GM12878 (cell line): Measurements from ENCODE around the gene HCN1. TPM values are rescaled to one million over a fixed set of nuclear protein-coding genes. Genes with fewer than 3 reads are reported as not detected.

Experiments
- ATAC-seq: fragments of 200-7000 bp; cut with Tn5 transposase; 3 replicates; pipeline ENCODE4 v1.9.1; 2020; ENCODE audit warnings: mild to moderate bottlenecking, moderate library complexity
- BruUV-seq: library from RNA; stranded (reverse); fragments of 400-500 nt; replicated peaks from 2 replicates; lab custom pipeline; 2021; lab: Mats Ljungman, UMichigan
- CTCF ChIA-PET: fragments of 300-600 bp; sonication (Branson Sonifier 250); formaldehyde crosslinking; extraction: SDS; loops from one replicate; lab custom pipeline; 2021; ENCODE audit warnings: inconsistent platforms; lab: Yijun Ruan, JAX
- POLR2A ChIA-PET: fragments of 350-600 bp; formaldehyde crosslinking; extraction: SDS; loops from one replicate; lab custom pipeline; 2021; ENCODE audit warnings: inconsistent platforms; lab: Charles Lee
- RAD21 ChIA-PET: fragments of 300-600 bp; sonication (Branson Sonifier 250); formaldehyde crosslinking; loops from one replicate; lab custom pipeline; 2023; ENCODE audit warnings: antibody characterized with exemption; ENCODE audit not compliant: unreplicated experiment; lab: Charles Lee
- SMC1A ChIA-PET: fragments of 300-600 bp; sonication (Branson Sonifier 250); formaldehyde crosslinking; loops from one replicate; lab custom pipeline; 2023; ENCODE audit not compliant: unreplicated experiment, uncharacterized antibody; lab: Charles Lee
- DNase-seq: peaks from one replicate; pipeline ENCODE4 v3.0.0-alpha.2; 2011; ENCODE audit warnings: low read depth, low spot score
- FAIRE-seq: peaks from 3 replicates; lab custom pipeline; 2011; peaks lifted over from hg19 to GRCh38; lab: Jason Lieb, UNC
- H2AFZ ChIP-seq: 2 replicates; pipeline ENCODE4 v1.6.0; 2011; ENCODE audit warnings: low read depth, low read length, control low read depth; ENCODE audit not compliant: control insufficient read depth
- H3K27ac ChIP-seq: 2 replicates; pipeline ENCODE4 v1.5.1; 2011; ENCODE audit warnings: control low read depth; ENCODE audit not compliant: control insufficient read depth, insufficient read depth
- H3K27me3 ChIP-seq, 2 experiments: replicated peaks in 1 of 2; 2 replicates each; pipeline versions ENCODE4 v1.6.0 to v1.6.1; 2011; ENCODE audit warnings: low read length in 1 of 2; ENCODE audit not compliant: control insufficient read depth in 2 of 2, insufficient read depth in 2 of 2
- H3K36me3 ChIP-seq, 2 experiments: 2 replicates each; pipeline ENCODE4 v1.5.1; 2011; ENCODE audit warnings: low read length in 1 of 2; ENCODE audit not compliant: control insufficient read depth in 2 of 2, insufficient read depth in 2 of 2
- H3K4me1 ChIP-seq: 2 replicates; pipeline ENCODE4 v1.6.1; 2011; ENCODE audit warnings: mild to moderate bottlenecking, low read length, moderate library complexity, mixed read lengths; ENCODE audit not compliant: control insufficient read depth, insufficient read depth
- H3K4me2 ChIP-seq: 2 replicates; pipeline ENCODE4 v1.6.0; 2011; ENCODE audit warnings: control low read depth; ENCODE audit not compliant: control insufficient read depth, insufficient read depth
- H3K4me3 ChIP-seq: fragments of 200-600 bp; sonication (generic); 2 replicates; pipeline ENCODE4 v1.5.1; 2016
- H3K79me2 ChIP-seq: 2 replicates; pipeline ENCODE4 v1.6.0; 2011; ENCODE audit warnings: low read length; ENCODE audit not compliant: control insufficient read depth, insufficient read depth
- H3K9ac ChIP-seq: 2 replicates; pipeline ENCODE4 v1.8.0; 2011; ENCODE audit warnings: low read length, control low read depth, mixed read lengths; ENCODE audit not compliant: control insufficient read depth, insufficient read depth
- H3K9me3 ChIP-seq: replicated peaks from 3 replicates; pipeline ENCODE4 v1.5.1; 2011; ENCODE audit warnings: mild to moderate bottlenecking, low read length; ENCODE audit not compliant: control insufficient read depth, insufficient read depth
- H4K20me1 ChIP-seq: 2 replicates; pipeline ENCODE4 v1.6.0; 2011; ENCODE audit not compliant: control insufficient read depth, insufficient read depth
- CBFB ChIP-seq: IDR thresholded peaks from 2 replicates; pipeline ENCODE4 v1.6.1; 2016; ENCODE audit warnings: antibody characterized with exemption, low read depth
- CBX5 ChIP-seq: sonication (generic); IDR thresholded peaks from 2 replicates; pipeline ENCODE4 v1.6.1; 2016; ENCODE audit warnings: low read depth, moderate library complexity, mild to moderate bottlenecking, inconsistent platforms
- EZH2 ChIP-seq: IDR thresholded peaks from 2 replicates; pipeline ENCODE4 v1.6.1; 2012; ENCODE audit warnings: low read depth, mild to moderate bottlenecking, control low read depth, inconsistent platforms, low read length, borderline replicate concordance; ENCODE audit not compliant: control insufficient read depth
- KAT2A ChIP-seq: conservative IDR thresholded peaks from 2 replicates; pipeline ENCODE4 v1.6.1; 2011; ENCODE audit warnings: low read depth, low read length; ENCODE audit not compliant: control insufficient read depth
- MXI1 ChIP-seq: fragments of 150-350 bp; IDR thresholded peaks from 2 replicates; pipeline ENCODE4 v1.6.1; 2011; ENCODE audit warnings: low read depth, mild to moderate bottlenecking, inconsistent platforms, low read length, improper control_type of control experiment
- MYB ChIP-seq: fragments of 150-350 bp; IDR thresholded peaks from 2 replicates; pipeline ENCODE4 v1.6.1; 2014; ENCODE audit warnings: mild to moderate bottlenecking, low read depth, low read length, borderline replicate concordance
- NBN ChIP-seq: fragments of 450-650 bp; IDR thresholded peaks from 2 replicates; pipeline ENCODE4 v1.6.1; 2016
- NKRF ChIP-seq: fragments of 450-650 bp; conservative IDR thresholded peaks from 2 replicates; pipeline ENCODE4 v1.6.1; 2017; ENCODE audit warnings: mild to moderate bottlenecking, moderate library complexity
- NR2C1 ChIP-seq: fragments of 450-650 bp; IDR thresholded peaks from 2 replicates; pipeline ENCODE4 v1.6.1; 2017; ENCODE audit warnings: antibody characterized with exemption, mild to moderate bottlenecking, moderate library complexity
- NR2F1 ChIP-seq: fragments of 450-650 bp; conservative IDR thresholded peaks from 2 replicates; pipeline ENCODE4 v1.6.1; 2017; ENCODE audit warnings: mild to moderate bottlenecking
- POLR2AphosphoS2 ChIP-seq: IDR thresholded peaks from 2 replicates; pipeline ENCODE4 v1.6.1; 2011; ENCODE audit warnings: low read depth, mild to moderate bottlenecking, low read length, improper control_type of control experiment, moderate library complexity
- RCOR1 ChIP-seq: conservative IDR thresholded peaks from 2 replicates; pipeline ENCODE4 v1.6.1; 2012; ENCODE audit warnings: low read depth, low read length, improper control_type of control experiment
- TCF7 ChIP-seq: IDR thresholded peaks from 2 replicates; pipeline ENCODE4 v1.6.1; 2014; ENCODE audit warnings: antibody characterized with exemption, borderline replicate concordance
- ZNF384 ChIP-seq: IDR thresholded peaks from 2 replicates; pipeline ENCODE4 v1.6.1; 2012; ENCODE audit warnings: low read depth, mild to moderate bottlenecking, low read length, improper control_type of control experiment, borderline replicate concordance
- ZNF622 ChIP-seq: fragments of 450-650 bp; IDR thresholded peaks from 2 replicates; pipeline ENCODE4 v1.6.1; 2017; ENCODE audit warnings: mild to moderate bottlenecking, inconsistent platforms
- WGBS: methylation state at CpG from one replicate; pipeline ENCODE4 v1.1.6; 2016; ENCODE audit warnings: low lambda C conversion rate; ENCODE audit not compliant: insufficient replicate concordance, insufficient coverage; ENCODE audit errors: missing lambda C conversion rate; 5-methylcytosine and 5-hydroxymethylcytosine counted together
- in situ Hi-C: fragments of 300-500 bp; cut with MboI; formaldehyde crosslinking; loops from 9 replicates; pipeline ENCODE4 v1.14.3; 2018; ENCODE audit warnings: mixed read lengths
- intact Hi-C: fragments of 100-400 bp; cut with micrococcal nuclease; formaldehyde crosslinking; loops from one replicate; pipeline ENCODE4 v1.14.2; 2022; ENCODE audit not compliant: unreplicated experiment
- polyA plus RNA-seq, 11 experiments: library from polyadenylated mRNA; depleted of rRNA in 4 of 11; unstranded in 6 of 11; stranded (reverse) in 5 of 11; fragments of >200 nt; fragmentation: Nextera tagmentation in 4 of 11; fragmentation: Illumina TruSeq in 1 of 11; extraction: Ambion mirVana in 4 of 11; extraction: Trizol in 1 of 11; gene quantifications; 1 replicate in 1 of 11; 2 replicates in 10 of 11; pipeline versions ENCODE4 v1.2.1 to v1.2.3, GENCODE V29; 2011 to 2016; ENCODE audit warnings: inconsistent platforms in 2 of 11, missing spikeins in 2 of 11, low read depth in 1 of 11
- total RNA-seq, 4 experiments: library from RNA; depleted of rRNA in 3 of 4; stranded (reverse); fragments of >200 nt in 3 of 4; fragmentation: Illumina TruSeq in 1 of 4; extraction: Trizol in 1 of 4; gene quantifications; 2 replicates each; pipeline versions ENCODE4 v1.2.1 to v1.2.3, GENCODE V29; 2013 to 2021
- TF ChIP-seq, protein P1 (sequence below): fragments of 450-650 bp; IDR thresholded peaks from 2 replicates; pipeline ENCODE4 v1.6.1; 2017; ENCODE audit warnings: low read depth, mild to moderate bottlenecking, moderate library complexity
- TF ChIP-seq, protein P2 (sequence below): fragments of 450-650 bp; IDR thresholded peaks from 2 replicates; pipeline ENCODE4 v1.6.1; 2017; ENCODE audit warnings: borderline replicate concordance

HCN1 gene
- total and polyA plus RNA-seq, 10 of the 15 experiments (the other 5 are each of a cell fraction or from before 2014, with no cell fraction given): not detected

- Histone ChIP-seq H3K27ac (no peak overlapping the region), H3K27me3 (no peaks in the 10 kb centered on the region), H2AFZ (no peak overlapping the region), H3K4me2 (no peak overlapping the region), H3K4me1 (no peaks in the 10 kb centered on the region), H3K4me3 (no peak overlapping the region), H3K9me3 (no peaks in the 10 kb centered on the region; the same call in 2 of the 3 replicates), H4K20me1 (no peaks in the 10 kb centered on the region), H3K79me2 (no peaks in the 10 kb centered on the region), H3K36me3 (no peaks in the 10 kb centered on the region), H3K9ac (no peak overlapping the region)
- no TSS peak for BruUV-seq
- POLR2A ChIA-PET: no interaction called here
- ATAC-seq (no peak), FAIRE-seq (no peak), DNase-seq (no peak)
- SMC1A ChIA-PET: interaction anchor here (1.1 kb wide), 1 partner anchor 15 kb away, joined by 3 read pairs; no protein-coding TSS in a partner anchor
- in situ Hi-C loops: no loop called here
- RAD21 ChIA-PET: no interaction called here
- CTCF ChIA-PET: no interaction called here
- 0% methylated on average over 3 of the region's 3 CpGs for WGBS
- intact Hi-C loops: no loop called here
- TF ChIP-seq CBX5 (no peak), ZNF384 (no peak), ZNF622 (no peak), NBN (no peak), NR2C1 (no peak), MYB (no peak), RCOR1 (no peak), NR2F1 (no peak), KAT2A (no peak), TCF7 (no peak), NKRF (no peak), MXI1 (no peak), POLR2AphosphoS2 (no peak), EZH2 (no peak), CBFB (no peak)
- TF ChIP-seq, protein P1, sequence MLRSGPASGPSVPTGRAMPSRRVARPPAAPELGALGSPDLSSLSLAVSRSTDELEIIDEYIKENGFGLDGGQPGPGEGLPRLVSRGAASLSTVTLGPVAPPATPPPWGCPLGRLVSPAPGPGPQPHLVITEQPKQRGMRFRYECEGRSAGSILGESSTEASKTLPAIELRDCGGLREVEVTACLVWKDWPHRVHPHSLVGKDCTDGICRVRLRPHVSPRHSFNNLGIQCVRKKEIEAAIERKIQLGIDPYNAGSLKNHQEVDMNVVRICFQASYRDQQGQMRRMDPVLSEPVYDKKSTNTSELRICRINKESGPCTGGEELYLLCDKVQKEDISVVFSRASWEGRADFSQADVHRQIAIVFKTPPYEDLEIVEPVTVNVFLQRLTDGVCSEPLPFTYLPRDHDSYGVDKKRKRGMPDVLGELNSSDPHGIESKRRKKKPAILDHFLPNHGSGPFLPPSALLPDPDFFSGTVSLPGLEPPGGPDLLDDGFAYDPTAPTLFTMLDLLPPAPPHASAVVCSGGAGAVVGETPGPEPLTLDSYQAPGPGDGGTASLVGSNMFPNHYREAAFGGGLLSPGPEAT: no peak
- TF ChIP-seq, protein P2, sequence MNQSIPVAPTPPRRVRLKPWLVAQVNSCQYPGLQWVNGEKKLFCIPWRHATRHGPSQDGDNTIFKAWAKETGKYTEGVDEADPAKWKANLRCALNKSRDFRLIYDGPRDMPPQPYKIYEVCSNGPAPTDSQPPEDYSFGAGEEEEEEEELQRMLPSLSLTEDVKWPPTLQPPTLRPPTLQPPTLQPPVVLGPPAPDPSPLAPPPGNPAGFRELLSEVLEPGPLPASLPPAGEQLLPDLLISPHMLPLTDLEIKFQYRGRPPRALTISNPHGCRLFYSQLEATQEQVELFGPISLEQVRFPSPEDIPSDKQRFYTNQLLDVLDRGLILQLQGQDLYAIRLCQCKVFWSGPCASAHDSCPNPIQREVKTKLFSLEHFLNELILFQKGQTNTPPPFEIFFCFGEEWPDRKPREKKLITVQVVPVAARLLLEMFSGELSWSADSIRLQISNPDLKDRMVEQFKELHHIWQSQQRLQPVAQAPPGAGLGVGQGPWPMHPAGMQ: no peak
Observed at GRCh38 chr5:45260292-45260691, 435.9 kb downstream of the HCN1 start.
